CD4-positive, alpha-beta T cell treated with Interleukin-4 for 1 hour (primary cell): Measurements from ENCODE around the gene TSEN15.
"Not testable (repeated sequence)": the region's sequence is repeated elsewhere in the genome, so short reads cannot be mapped to it uniquely, and the experiment has no call there.

Experiments
- DNase-seq, 2 donors: peaks; one replicate each; pipeline ENCODE4 v3.0.0-alpha.2; 2020 to 2022

Gene TSEN15

DNA sequence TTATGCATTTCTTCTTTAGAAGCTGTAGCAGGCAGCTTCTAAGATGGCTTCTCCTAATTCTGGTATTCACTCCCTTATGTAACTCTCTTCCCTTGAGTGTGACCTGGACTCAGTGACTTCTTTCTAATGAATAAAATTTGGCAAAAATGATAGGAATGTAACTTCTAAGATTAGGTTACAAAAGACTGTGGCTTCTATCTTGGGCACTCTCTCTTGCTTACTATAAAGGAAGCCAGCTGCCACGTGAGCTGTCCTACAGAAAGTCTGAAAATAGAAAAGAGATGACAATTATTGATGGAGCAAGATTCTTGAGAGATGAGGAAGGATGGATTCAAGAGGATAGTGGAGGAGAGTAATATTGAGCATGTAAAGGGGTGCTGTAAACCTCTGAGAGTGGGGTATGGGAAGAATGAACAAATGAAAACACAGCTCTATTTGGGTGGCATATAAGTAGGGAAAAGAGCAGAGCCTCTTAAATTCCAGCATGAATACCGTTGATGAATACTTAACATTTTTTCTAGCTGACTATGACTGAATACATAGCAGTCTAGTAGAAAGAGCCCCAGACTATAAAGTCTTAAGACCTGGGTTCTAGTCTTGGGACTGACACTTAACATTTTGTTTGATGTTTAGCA is 5.5 kb downstream of the TSEN15 start:
- no peak for DNase-seq

GRCh38 chr1:184059887-184060286 is 8.4 kb downstream of the TSEN15 start:
- no peak for DNase-seq

DNA sequence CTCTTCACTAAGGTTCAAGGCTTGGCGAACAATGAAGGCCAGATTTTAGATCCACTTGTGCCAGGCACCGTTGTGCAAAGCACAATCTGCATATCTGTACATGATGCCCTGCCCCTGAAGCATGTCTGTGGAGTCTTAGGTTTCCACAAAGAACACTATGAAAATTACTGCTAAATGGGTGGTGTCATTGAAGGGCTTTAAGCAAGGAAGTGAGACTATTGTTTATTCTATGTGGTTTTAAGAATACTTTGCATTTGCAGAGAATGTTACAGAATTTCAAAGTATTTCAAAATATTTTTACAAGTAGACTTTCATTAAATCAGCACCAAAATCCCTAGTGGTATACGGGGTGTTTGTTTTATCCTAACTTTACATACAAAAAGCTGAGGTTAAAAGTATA is 8.8 kb downstream of the TSEN15 start:
- DNase-seq: no peak

DNA sequence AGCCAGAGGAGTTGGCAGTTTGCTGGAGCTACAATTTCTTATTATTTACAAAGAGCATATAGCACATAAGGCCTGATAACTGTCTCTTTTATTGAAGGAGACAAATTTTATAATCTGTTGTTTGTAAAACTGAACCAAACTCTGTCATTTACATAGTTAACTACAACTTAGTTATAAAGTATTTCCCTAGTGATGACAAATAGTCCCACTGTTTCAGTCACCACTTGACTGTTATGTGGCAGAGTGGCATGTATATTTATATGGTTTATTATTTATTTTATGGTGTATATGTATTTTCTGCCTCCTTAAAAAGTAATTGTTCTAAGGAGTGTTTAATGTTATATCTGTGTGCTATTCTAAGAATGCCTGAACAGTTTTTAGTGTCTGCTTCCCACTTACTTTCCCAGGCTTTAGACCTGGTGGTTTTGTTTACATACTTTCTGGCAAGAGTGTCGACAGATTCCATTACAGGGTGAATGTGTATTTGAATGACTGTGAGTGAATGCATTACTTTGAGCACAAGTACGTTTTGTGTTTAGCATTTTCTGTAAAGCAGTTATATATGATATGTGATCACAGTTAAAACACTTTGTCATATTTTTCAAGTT is 10.0 kb downstream of the TSEN15 start:
- no peak for DNase-seq

- no peak for DNase-seq
Observed at GRCh38 chr1:184062640-184063286, 11.2 kb downstream of the TSEN15 start.

DNA sequence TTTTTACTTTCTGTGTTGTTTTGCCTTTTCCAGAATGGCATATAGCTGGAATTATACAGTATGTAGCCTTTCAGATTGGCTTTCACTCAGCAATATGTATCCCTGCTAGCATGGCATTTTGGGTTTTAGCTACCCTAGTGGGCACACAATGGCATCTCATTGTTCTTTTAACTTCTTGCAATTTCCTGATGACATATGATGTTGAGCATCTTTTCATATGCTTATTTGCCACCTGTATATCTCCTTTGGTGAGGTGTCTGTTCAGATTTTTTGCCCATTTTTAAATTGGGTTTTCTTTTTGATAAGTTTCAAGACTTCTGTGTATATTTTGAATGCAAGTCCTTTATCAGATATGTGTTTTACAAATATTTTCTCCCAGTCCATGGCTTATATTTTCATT is 14.0 kb downstream of the TSEN15 start:
- no peak for DNase-seq

DNA sequence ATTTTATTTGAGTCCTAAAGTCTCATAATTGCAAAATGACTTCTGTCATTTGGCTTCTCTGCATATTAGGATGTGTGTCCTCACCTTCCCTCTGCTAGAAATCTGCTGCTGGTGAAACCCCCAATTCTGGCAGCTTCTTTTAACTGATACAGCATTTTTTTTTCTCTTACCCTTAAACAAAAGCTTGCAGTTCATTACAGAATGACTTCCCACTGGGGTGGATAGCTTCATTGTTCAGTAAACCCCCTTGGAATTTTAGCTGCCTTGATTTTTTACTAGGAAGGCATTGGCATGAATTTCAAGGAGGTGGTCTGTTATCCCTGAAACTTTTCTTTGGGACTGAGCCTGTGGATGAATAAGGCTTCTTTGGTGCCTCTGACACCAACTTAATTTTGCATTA is 16.8 kb downstream of the TSEN15 start:
- no peak for DNase-seq

DNA sequence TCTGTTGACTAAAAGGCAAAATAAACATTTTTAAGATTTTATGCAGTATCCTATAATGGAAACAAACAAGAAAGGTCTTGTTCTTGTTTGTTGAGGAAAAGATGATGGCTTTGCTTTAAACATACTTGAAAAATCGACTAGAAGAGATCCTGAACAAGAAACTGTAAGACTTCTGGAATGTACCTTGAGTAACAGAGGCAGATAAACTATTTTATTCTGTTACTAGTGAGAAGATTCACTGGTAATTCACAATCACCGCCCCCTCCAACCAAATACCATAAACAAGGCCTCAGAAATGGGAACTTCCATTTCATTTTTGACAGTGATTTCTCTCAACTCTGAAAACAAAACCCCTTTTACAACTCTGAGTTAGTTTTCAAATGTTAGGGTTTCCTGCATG is 18.1 kb downstream of the TSEN15 start:
- no peak for DNase-seq

GRCh38 chr1:184072376-184072775 is 20.8 kb downstream of the TSEN15 start:
- DNase-seq: no peak

DNA sequence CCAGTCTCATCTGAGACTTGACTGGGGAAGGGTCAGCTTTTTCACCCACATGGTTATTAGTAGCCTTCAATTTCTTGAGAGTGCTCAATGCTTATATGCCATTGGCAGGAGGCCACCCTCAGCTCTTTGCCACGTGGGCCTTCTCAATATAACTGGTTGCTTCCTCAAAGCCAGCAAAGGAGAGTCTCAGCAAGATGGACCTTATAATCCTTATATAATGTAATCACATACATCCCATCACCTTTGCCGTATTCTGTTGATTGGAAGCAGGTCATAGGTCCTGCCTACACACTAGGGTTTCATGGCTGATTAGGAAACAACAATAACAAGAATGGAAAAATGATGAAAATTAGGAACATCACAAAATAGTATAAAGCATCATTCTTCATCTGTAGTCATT is 22.9 kb downstream of the TSEN15 start:
- DNase-seq: no peak

- DNase-seq: peak in 1 of 2 donors; percentile 47
Observed at GRCh38 chr1:184075055-184076029, 23.8 kb downstream of the TSEN15 start.

DNA sequence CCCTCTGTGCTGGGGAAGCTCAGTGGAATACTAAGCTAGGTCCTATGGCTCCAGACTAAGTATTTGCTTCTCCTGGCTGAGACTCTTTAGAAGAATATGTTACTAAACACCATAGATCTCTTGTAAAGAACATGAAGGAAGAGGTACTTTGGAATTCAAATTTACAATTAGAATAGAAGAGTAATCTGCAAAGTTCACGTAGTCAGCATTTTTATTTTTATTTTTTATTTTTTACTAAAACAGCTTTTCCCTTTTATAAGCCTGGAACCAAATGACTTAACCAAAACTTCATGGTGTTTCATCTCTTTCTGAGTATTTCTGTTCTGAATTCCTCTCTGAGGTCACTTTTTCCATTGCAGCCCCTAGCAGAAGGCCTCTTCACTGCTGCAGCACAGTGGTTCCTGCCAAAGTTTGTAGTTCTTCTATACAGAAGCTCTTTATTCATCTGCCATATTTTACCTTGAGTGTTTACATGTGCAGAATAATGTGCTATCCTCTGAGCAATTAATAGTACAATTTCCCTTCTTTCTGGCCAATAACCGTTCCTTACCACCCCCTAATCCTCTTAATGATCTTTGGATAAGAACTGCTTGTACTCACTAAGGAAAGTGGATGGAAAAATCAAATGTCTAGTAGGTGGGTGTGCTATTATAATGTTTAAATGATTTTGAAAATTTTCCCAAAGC is 27.2 kb downstream of the TSEN15 start:
- no peak for DNase-seq

DNA sequence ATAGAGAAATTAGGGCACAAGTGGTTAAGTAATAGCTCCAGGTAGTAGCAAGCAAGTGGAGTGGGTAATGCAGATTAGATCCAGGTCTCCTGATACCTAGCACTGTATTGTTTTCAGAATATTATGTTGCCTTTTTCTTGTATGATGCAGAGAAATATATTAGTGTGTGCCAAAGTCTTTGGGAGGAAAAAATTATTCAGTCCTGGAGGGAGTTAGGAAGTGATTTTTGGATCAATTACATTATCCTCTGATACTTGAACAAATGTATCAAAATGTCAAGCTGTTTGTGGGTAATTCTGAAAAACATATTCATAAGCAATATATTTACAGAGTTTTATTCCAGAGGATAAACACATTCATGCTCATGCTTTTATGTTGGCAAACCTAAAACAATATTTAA is 28.8 kb downstream of the TSEN15 start:
- DNase-seq: no peak

DNA sequence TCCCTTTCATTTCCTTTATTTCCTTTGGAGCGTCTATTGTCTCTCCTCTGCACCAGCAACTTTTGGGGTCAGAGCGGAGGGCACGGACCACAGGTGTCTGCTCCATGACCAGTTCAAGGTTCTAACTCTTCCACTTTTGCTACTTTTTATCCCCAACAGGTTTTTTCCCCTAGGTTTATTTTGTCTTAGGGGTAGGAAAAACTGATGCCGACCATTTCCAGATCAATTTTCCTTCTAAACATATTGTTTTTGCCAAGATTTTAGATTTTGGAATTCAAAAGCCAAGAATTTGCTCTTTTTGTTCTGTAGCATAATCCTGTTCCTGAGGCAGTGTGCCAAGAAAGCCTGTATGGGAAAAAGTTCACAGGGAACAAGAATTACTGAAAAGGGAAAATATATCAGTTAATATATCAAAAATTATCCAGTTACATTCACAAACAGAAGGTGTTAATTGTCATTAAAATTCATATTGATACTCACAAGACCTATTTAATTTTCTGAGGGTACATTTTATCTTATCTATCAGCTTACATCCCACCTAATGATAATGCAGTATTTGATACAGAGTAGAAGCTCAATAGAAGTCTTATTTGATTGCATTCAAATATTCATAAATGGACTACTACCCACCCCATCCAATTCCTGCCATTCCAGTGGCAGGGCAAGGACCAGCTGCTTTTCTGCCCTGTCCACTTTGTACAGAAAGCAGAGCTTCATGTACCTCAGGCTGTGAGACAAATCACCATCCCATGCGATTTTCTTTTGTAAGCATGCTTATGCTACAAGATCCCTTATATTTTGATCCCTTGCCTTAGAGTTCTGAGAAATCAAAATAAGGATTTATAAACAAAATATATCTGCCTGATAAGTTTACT is 31.2 kb downstream of the TSEN15 start:
- no peak for DNase-seq

DNA sequence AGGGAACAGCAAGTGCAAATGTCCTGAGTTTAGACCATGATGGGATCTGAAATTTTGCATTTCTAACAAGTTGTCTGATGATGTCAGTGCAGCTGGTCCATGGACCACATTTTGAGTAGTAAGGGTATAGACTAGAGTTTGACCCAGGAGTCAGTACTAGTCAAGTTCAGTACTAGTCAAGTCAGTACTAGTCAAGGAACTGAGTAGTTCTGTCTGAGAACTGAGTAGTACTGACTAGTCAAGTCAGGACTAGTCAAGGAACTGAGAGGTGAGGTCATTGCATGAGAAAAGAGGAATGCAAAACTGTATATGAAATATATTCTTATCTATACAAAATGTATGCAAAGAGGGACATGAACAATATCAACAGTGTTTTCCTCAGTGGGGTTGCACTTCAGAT is 34.1 kb downstream of the TSEN15 start:
- DNase-seq: no peak

- DNase-seq: no peak
Observed at GRCh38 chr1:184088037-184088436, 36.5 kb downstream of the TSEN15 start.

DNA sequence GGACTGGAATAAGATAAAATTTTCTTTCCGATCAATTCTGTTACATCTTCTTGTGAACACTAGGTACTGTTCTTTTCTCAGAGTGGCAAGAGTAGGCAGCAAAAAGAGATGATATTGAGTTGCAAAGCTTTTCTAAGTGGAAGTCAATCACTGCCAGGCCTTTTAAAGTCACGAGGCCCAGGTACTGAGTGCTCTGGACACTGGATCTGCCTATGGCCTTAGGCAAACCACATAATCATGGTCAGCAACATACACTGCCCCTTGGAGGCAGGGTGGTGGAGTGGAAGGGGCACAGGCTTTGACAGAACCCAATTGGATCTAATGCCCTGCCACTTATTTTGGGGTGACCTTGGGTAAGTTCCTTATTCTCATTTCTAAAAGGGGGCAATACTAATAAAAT is 41.5 kb downstream of the TSEN15 start:
- no peak for DNase-seq

- no peak for DNase-seq
Observed at GRCh38 chr1:184096005-184096404, 44.5 kb downstream of the TSEN15 start.

GRCh38 chr1:184096580-184096979 is 45.0 kb downstream of the TSEN15 start:
- DNase-seq: not testable (repeated sequence)

DNA sequence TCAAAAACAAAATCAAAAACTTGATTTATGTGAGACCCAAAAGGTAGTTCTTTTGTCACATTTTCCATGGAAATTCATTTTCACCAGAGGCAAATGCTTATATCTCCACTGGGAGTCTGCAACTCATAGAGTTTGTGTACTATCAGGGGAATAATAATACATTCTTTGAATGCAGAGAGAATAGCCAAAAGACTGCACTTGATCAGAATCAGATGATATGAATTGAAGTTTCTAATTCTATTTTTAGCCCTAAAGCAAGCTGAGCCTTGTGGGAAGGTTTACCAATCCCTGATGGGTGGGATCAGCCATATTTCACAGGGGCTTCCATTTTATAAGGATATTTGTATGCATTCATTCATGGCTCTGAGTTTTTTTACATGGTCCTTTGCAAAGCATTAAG is 49.6 kb downstream of the TSEN15 start:
- no peak for DNase-seq

- no peak for DNase-seq
Observed at GRCh38 chr1:184101571-184101970, 50.0 kb downstream of the TSEN15 start.
